GM21360 (cell line): ENCODE results near the gene PCIF1.
"Not testable (repeated sequence)": the region's sequence is repeated elsewhere in the genome, so short reads cannot be mapped to it uniquely, and the experiment has no call there.

Experiments used
- ATAC-seq: cut with Tn5 transposase; IDR thresholded peaks from one replicate; pipeline ENCODE4 v1.9.1; 2021; ENCODE audit warnings: mild to moderate bottlenecking, moderate library complexity; ENCODE audit not compliant: unreplicated experiment

Gene PCIF1

GRCh38 chr20:45934586-45935415 is at the start of gene PCIF1:
TSS of gene PCIF1 (plus strand) at chr20:45934683. CDS start at chr20:45939000, 4,317 bp downstream.
- ATAC-seq = peak; percentile 73

GRCh38 chr20:45886590-45887345 is 47.7 kb upstream of the PCIF1 start:
- ATAC-seq = no peak

DNA sequence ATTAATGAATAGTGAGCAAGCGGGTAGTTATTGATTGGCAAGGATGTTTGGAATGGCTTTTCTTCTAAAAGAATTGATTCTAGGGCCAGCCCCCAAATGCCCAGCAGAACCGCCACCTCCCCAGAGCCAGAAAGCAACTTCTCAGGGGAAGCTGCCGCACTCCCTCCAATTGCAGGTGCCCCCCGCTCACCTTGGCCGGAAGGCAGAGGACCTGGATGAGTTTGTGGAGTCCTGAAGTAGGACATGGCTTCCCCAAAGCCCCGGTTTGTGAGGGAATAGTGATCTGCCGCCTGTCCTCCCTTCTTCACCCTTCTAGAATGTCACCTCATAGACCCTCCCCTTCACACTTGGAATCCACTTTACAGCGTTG is 47.2 kb upstream of the PCIF1 start, which contains the start of gene SPATA25:
Gene SPATA25, minus strand, starts transcription at position 277 of the 370 bp plus-strand sequence. Its CDS starts 32 bp downstream, at position 245.
- no peak for ATAC-seq

DNA sequence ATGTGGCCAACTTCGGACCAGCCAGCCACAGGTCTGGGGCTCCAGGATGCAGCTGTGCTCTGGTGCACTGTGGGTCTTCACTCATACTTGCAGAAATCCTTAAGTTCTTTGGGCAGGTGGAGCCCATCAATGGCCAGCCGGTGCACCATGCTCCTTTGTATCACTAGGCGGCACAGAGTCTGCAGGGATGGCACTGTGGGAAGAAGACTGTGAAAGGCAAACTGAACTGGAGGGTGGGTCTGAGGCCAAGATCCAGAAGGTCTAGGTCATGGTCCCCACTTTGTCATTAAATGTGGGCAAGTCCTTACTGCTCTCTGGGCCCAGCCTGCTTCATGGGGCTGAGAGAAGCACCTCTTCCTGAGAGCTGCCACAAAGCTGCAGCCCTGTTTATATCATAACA is 45.8 kb upstream of the PCIF1 start:
- ATAC-seq = no peak

- no peak for ATAC-seq
These were observed 44.2 kb upstream of the PCIF1 start for GRCh38 chr20:45890077-45890984.

- peak; percentile 69 for ATAC-seq
These were observed 43.2 kb upstream of the PCIF1 start, which contains the start of the genes CTSA and NEURL2 for GRCh38 chr20:45890985-45891983. TSS of gene CTSA (plus strand) at chr20:45891335. CDS start at chr20:45891569, 234 bp downstream. TSS of gene NEURL2 (minus strand) at chr20:45891208. CDS start at chr20:45890991, 217 bp downstream.

- ATAC-seq = no peak
These were observed 42.2 kb upstream of the PCIF1 start for GRCh38 chr20:45892049-45892825.

- no peak for ATAC-seq
These were observed 41.5 kb upstream of the PCIF1 start for GRCh38 chr20:45892828-45893500.

DNA sequence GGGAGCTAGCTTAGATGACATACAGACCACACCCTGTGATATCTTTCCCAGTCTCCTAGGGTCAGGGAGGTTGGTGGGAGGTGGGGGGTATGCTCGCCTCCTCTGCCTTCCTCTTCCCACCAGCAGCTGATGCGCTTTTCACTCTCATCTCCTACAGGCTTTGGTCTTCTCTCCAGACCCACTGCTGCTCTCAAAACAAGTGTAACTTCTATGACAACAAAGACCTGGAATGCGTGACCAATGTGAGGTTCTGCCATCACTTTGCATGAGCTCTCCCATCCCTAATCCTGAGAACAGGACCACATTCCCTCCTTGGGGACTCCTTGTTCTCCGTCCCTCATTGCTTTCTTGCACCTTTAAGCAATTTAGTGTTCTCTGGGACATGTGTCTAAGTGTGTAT is 40.7 kb upstream of the PCIF1 start:
- ATAC-seq = no peak

- ATAC-seq = no peak
These were observed 39.7 kb upstream of the PCIF1 start for GRCh38 chr20:45894797-45895196.

DNA sequence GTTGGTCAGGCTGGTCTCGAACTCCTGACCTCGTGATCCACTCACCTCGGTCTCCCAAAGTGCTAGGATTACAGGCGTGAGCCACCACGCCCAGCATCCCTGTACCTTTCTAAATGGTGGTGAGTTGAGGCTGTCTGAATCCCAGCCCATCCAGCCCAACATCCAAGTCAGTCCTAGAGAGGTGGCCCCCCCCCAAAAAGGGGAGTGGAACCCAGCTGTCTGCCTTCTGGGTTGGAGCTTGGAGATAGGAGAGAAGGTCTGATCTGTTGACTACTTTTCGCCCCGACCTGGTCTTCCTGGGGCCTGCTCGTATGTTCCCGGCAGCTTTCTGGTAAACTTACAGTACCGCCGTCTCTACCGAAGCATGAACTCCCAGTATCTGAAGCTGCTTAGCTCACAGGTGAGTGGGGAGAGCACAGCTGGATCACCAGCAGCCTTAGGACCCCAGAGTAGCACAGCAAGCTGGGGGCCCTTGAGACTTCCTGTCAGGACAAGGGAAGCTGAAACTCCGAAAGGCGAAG is 37.8 kb upstream of the PCIF1 start:
- no peak for ATAC-seq

DNA sequence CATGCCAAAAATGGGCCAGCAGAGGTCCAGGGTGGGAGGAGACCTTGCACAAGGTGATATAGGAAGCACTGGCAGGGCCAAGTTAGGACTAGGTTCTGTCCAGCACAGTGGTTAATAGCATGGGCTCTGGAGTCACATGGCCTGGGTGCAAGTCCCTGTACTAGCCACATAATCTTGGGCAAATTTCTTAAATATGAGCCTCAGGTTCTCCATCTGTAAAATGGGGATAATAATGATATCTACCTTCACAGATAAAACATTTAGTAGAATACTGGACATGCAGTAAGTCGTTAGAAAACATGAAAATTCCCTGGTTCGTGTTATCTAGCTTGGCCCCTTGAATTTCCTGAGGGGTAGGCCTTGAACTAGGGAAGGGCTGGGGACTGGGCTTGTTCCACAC is 37.2 kb upstream of the PCIF1 start:
- no peak for ATAC-seq

DNA sequence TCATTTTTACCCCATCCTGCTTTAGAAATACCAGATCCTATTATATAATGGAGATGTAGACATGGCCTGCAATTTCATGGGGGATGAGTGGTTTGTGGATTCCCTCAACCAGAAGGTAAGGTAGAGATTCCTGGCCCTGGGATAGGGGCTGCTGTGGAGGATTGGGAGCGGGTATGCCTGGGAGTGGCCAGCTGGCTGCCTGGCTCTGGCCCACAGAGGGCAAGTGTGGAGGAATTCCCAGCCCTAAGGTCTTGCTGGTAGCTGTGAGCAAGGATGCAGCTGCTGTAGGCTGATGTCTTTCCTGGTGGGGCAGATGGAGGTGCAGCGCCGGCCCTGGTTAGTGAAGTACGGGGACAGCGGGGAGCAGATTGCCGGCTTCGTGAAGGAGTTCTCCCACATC is 36.8 kb upstream of the PCIF1 start:
- no peak for ATAC-seq

GRCh38 chr20:45898285-45898684 is 36.2 kb upstream of the PCIF1 start:
- ATAC-seq = no peak

GRCh38 chr20:45899046-45899835 is 35.2 kb upstream of the PCIF1 start:
- ATAC-seq = no peak

- ATAC-seq = not testable (repeated sequence)
These were observed 33.2 kb upstream of the PCIF1 start for GRCh38 chr20:45901332-45901731.

GRCh38 chr20:45902199-45902701 is 32.2 kb upstream of the PCIF1 start:
- no peak for ATAC-seq
